Cardiac muscle cell (in vitro differentiated cells and primary cell): ENCODE measurements around the gene NFIA. TPM values are rescaled to one million over a fixed set of nuclear protein-coding genes. Genes with fewer than 3 reads are reported as not detected.
A peak's percentile ranks its signal among the peaks of the same experiment; 100 is the strongest.

Source experiments
- DNase-seq, 2 donors: peaks; one replicate each; pipeline versions ENCODE4 v3.0.0 to v3.0.0-alpha.2; 2010 to 2017; ENCODE audit warnings: low read depth in 1 of 2, low spot score in 1 of 2
- H3K27ac ChIP-seq: fragments of 200-600 bp; sonication (generic); 2 replicates; pipeline ENCODE4 v1.5.1; 2016
- H3K27me3 ChIP-seq: fragments of 200-600 bp; sonication (generic); 2 replicates; pipeline ENCODE4 v1.6.0; 2016; ENCODE audit warnings: control low read depth
- H3K36me3 ChIP-seq: fragments of 200-600 bp; sonication (generic); 2 replicates; pipeline ENCODE4 v1.5.1; 2016; ENCODE audit warnings: control low read depth
- H3K4me1 ChIP-seq: fragments of 200-600 bp; sonication (generic); 2 replicates; pipeline ENCODE4 v1.8.1; 2017; ENCODE audit warnings: low read depth, mild to moderate bottlenecking, mixed run types
- H3K4me3 ChIP-seq: fragments of 200-600 bp; sonication (generic); 2 replicates; pipeline ENCODE4 v1.5.1; 2016; ENCODE audit warnings: mild to moderate bottlenecking
- H3K9me3 ChIP-seq: fragments of 200-600 bp; sonication (generic); 2 replicates; pipeline ENCODE4 v1.5.1; 2017; ENCODE audit warnings: low read depth, mild to moderate bottlenecking, control low read depth
- polyA plus RNA-seq: library from polyadenylated mRNA; unstranded; fragments of >200 nt; fragmentation: Nextera tagmentation; extraction: Ambion mirVana; gene quantifications from 2 replicates; pipeline ENCODE4 v1.2.1, GENCODE V29; 2016
- total RNA-seq: library from RNA; depleted of rRNA; stranded (reverse); fragments of >200 nt; gene quantifications from 2 replicates; pipeline ENCODE4 v1.2.3, GENCODE V29; 2016
- TF ChIP-seq, protein P1 (sequence below): IDR thresholded peaks from 2 replicates; pipeline ENCODE4 v1.5.1; 2012; ENCODE audit warnings: low read depth, mild to moderate bottlenecking, low read length

Gene NFIA
- total and polyA plus RNA-seq, 2 experiments from 2014 or later: 10.1 to 12.0 TPM

DNA sequence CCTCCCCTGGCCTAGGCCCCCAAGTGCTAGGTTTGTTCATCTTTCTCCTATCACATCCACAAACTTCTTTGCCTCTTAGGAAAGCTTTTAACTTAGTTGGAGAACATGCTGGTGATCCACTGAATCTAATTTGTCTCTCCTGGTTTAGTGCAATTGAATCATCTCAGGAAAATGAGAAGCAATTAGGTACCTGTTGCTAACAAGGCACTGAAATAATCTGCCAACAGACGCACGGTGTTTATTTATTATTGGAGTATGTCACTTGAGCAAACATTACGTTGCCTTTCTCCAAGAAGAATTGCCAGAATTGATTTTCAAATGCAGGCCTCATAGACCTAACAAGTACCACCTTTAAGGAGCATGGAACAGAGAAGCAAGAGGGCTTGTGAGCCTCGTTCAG lies 309.4 kb downstream of the NFIA start:
- no peak for DNase-seq
- H3K4me1 ChIP-seq: peaks cover 10% of the 10 kb centered on the region
- H3K27ac ChIP-seq: no peak overlapping the region
- TF ChIP-seq, protein P1, sequence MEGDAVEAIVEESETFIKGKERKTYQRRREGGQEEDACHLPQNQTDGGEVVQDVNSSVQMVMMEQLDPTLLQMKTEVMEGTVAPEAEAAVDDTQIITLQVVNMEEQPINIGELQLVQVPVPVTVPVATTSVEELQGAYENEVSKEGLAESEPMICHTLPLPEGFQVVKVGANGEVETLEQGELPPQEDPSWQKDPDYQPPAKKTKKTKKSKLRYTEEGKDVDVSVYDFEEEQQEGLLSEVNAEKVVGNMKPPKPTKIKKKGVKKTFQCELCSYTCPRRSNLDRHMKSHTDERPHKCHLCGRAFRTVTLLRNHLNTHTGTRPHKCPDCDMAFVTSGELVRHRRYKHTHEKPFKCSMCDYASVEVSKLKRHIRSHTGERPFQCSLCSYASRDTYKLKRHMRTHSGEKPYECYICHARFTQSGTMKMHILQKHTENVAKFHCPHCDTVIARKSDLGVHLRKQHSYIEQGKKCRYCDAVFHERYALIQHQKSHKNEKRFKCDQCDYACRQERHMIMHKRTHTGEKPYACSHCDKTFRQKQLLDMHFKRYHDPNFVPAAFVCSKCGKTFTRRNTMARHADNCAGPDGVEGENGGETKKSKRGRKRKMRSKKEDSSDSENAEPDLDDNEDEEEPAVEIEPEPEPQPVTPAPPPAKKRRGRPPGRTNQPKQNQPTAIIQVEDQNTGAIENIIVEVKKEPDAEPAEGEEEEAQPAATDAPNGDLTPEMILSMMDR: no peak
- H3K27me3 ChIP-seq: no peaks in the 10 kb centered on the region
- H3K9me3 ChIP-seq: no peaks in the 10 kb centered on the region
- H3K36me3 ChIP-seq: no peaks in the 10 kb centered on the region
- no peak overlapping the region for H3K4me3 ChIP-seq

DNA sequence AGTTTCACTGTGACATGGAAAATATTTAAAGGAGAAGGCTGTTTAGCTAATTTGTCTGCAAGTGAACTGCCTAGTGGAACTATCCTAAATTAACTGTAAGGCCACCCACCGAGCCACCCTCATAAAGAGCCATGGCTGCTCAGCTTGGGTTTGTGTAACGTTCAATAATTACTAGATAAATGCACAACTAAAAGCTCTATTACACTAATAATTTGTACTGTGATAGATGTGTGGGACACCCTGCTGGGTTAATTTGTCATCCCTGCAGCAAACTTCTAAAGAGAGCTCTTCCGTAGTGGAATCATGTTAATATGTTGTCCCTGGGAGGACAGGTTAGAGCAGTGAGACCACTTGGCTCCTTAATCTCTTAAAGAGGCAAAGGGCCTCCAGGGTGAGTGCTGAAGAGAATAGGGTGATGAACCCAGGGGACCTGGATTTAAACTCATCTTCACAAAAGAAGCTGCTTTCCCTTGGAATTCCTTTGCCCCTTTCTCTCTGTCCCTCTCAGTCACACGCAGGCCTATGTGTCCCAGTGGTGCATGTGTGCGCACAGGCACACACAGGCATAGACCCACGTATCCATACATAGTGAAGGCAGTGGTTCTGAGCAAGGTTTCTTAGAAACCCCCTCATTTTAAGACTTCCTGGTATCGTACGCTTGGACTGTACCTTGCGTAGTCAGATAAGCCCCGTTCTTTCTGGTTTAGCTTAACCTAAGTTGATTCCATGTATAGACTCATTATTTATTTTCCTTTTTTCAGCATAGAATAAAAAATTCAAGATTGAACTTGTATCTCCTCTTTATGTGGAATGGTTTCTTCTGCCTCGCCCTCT lies 310.3 kb downstream of the NFIA start:
- Histone ChIP-seq H3K4me3 (no peak overlapping the region), H3K36me3 (no peaks in the 10 kb centered on the region), H3K4me1 (peaks cover 8% of the 10 kb centered on the region), H3K27ac (no peak overlapping the region), H3K27me3 (no peaks in the 10 kb centered on the region), H3K9me3 (no peaks in the 10 kb centered on the region)
- TF ChIP-seq, protein P1: no peak
- DNase-seq: no peak

DNA sequence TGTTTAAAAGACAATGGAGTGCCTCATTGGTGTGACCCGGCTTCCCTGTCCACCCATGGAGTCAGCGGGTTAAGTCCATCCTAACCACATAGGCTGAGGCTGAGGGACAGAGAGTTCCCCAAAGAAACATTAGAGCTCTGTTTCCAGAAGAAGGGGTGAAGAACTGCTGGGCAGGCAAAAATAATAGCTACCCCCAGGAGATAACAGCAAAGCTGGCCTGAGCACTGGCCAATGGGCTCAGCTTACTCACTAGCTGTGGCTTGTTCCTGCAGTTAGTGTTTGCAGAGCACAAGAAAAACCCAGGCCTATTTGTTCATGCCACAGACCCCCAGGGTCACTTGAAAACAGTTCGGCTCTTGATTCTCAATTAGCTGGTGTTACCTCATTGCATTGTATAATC lies 311.2 kb downstream of the NFIA start:
- Histone ChIP-seq H3K9me3 (no peaks in the 10 kb centered on the region), H3K4me1 (peaks cover 8% of the 10 kb centered on the region), H3K4me3 (no peak overlapping the region), H3K27me3 (no peaks in the 10 kb centered on the region), H3K27ac (no peak overlapping the region), H3K36me3 (no peaks in the 10 kb centered on the region)
- TF ChIP-seq, protein P1: no peak
- no peak for DNase-seq

DNA sequence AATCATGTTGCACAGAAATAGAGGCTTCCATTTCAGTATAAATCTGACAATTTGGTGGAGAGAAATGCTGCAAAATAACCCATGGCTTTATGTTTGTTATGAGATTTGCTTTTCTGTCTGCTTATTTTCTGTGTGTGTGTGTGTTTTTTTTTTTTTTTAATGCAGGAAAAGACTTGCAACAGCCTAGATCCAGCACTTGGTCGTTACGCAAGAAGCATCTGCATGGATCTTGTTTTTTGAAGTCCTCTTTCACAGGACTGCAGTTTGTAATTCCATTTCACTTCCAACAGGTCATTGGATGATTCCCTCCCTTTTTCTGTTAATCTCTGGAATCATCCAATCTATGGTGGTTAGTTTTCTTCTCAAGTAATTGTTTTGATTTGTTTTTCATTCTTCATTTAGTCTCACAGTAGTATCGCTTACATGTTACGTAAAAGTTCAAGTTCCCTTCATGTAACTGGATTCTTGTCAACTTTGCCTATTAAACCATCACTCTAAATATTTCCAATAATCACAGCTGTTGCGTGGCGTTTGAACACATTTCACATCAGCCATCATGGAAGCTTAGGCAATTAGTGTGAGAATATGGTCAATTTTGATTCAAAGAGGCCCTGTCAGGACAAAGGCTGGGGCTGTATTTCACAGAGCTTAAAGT lies 312.9 kb downstream of the NFIA start:
- H3K4me3 ChIP-seq: no peak overlapping the region
- H3K27me3 ChIP-seq: no peaks in the 10 kb centered on the region
- H3K36me3 ChIP-seq: no peaks in the 10 kb centered on the region
- DNase-seq: peak in 1 of 2 donors; percentile 67
- TF ChIP-seq, protein P1: no peak
- H3K9me3 ChIP-seq: no peaks in the 10 kb centered on the region
- no peak overlapping the region for H3K27ac ChIP-seq
- peaks cover 8% of the 10 kb centered on the region for H3K4me1 ChIP-seq

DNA sequence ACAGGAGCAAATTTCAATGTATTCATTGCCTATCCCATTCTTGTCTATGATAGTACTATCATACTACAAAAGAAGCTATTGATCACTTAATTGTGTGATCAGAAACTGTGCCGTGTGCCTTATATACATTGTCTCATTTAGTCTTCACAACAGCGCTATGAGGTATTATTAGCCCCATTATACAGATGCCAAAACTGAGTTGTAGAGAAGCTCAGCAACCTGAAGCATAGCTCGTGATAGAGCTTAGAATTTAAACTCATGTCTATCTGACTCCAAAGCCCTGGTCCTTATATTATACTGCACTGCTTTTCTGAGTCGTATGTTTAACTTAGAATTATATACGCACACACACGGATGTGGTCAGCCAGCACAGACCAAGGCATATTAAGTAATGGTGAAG lies 315.1 kb downstream of the NFIA start:
- Histone ChIP-seq H3K4me3 (no peak overlapping the region), H3K4me1 (peaks cover 1% of the 10 kb centered on the region), H3K36me3 (no peaks in the 10 kb centered on the region), H3K27ac (no peak overlapping the region), H3K27me3 (no peaks in the 10 kb centered on the region), H3K9me3 (no peaks in the 10 kb centered on the region)
- DNase-seq: no peak
- TF ChIP-seq, protein P1: no peak
